NCI-H1048 (cell line): ENCODE results near the gene LETMD1.

Experiments
- DNase-seq: peaks from one replicate; lab custom pipeline; 2025; lab: John Stamatoyannopoulos, UW

Gene LETMD1

DNA sequence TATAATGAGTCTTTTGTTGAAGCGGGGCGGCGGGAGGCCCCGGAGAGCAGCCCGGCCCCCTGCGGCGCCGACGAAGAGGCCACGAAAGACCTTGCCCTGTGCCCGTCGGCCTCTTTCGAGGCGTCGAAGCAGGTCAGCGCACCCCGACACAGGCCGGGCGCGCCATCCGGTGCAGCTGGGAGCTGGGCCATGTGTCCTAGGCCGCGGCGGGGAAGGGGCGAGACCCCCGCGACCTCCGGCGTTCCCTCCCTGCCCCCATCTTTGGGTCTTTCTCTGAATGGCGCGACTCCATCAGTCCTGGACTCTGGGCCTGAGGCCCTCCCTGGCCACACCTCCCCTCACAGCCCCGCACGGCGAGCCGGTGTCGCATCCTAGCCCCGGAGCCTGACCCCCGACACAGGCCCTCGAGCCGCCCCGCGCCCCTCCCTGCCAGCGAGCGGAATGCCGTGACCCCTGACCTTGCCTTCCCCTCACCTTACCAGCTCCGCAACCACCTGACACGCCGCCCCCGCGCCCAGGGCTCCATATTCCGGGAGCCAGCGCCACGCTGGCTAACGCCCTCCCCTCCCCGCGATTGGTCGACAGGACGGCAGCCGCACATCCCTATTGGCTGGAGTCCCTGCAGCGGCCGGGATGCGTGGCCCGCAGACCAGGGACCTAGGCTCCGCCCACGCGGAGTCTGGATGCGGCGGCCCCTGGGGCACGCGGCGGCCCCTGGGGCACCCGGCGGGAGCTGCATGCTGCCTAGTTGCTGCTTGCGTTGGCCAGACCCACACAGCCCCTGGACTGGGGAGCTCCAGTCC is 22.1 kb upstream of the LETMD1 start, which contains the start of gene SLC11A2:
Gene SLC11A2 (minus strand): TSS at position 549 of the 803 bp plus-strand sequence. CDS start 15,656 bp downstream, outside the sequence.
- peak; percentile 83 for DNase-seq

DNA sequence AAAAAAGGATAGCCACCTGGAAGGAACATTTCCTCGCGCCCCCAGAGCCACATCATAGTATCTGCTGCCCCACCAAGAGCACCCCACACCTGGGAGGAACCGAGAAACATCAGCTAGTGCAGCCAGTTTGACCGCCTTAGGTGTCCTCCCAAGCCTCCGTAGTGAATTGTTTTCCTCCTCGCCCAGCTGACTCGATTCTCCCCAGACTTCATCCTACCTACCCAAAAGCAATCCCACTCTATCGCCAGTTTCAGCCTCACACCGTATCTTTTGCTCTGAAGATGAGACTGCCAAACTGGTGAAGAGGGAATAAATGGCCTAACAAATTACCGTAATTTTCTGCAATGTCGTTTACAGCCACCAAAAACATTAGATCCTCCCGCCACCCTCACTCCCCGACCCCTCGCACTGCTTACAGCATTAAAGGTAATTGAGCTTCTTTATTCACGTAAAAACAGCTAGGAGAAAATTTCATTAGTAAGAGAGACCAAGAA is 20.7 kb upstream of the LETMD1 start:
- no peak for DNase-seq

DNA sequence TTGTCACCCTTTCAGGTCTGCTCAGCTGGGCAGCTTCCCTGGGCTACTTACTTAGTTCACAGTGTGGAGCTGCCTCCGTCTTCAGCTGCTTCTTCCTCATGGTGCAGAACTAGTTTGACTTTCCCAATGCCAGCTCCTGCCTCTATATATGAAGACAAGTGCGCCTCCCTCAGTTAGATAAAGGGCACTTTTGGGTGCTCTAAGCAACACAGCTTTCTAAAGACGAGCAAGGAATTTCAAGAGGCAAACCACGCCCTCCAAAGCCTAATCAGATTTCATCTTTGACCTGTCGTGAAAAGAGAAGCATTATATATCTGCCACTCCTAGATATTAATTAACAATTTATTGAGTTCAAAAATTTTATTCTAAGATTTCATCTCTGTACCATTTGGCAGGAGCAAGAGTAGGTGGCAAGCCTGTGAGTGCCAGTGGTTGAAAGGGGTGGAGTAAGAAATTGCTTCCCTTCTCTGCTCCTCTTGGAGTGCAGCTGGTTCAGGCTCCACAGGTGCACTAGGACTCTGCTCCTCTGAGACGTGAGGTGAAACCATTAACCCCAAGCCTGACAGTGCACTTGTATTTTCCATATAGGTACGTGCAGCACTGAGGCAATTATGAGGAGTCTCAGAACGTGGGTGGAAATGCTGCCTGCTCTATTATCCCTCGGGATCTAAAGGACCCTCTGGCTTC is 19.9 kb upstream of the LETMD1 start:
- DNase-seq: no peak

DNA sequence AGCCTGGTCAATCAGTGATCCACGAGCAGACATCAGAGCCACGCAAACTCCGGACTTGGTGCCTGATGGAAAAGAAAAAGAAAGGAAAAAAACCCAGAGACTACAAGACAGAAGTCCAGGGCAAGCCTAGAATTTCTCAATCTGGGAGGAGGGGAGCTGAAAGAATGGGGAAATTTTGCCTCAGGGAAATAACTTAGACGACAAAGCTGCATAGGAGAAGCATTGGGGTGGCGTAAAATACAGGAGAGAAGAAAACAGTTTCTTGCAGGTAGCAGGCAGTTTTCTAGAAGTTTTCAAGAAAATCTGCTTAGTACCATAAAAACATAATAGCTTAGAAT is 19.3 kb upstream of the LETMD1 start:
- DNase-seq: no peak

DNA sequence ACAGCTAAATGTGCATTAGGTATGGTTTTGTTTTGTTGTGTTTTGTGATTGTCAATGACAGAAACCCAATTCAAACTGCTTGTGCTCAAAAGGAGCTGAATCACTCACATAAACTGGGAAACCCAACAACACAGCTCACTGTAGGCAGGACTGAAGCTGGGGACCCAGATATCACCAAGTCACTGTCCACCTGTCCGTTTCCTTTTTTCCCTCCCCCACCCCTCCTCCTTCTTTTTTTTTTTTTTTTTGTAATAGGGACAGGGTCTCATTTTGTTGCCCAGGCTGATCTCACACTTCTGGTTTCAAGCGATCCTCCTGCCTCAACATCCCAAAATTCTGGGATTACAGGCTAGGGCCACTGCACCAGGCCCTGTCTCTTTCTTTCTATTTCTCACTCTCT is 15.1 kb upstream of the LETMD1 start:
- DNase-seq: no peak

DNA sequence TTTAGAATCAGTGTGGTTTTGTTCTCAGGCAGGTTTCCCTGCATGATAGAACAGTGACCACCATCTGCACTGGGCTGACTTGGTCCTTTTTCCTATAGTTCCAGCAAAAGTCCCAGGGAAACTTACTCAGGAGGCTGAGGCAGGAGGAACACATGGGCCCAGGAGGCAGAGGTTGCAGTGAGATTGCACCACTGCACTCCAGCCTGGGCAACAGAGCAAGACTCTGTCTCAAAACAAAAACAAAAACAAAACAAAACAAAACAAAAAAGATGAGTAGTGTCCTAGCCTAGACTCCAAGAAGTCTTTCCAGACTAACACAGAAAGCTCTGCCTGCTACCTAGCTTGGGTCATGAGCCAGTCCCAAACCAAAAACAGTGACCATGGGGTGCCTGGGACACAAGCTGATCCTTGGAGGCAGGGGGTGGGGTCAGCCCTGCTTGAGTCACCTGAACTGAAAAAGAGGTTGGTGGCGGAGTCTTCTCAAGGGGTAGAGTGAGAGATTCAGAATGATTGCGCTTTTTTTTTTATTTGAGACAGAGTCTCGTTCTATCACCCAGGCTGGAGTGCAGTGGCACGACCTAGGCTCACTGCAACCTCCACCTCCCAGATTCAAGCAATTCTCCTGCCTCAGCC is 14.6 kb upstream of the LETMD1 start:
- no peak for DNase-seq

DNA sequence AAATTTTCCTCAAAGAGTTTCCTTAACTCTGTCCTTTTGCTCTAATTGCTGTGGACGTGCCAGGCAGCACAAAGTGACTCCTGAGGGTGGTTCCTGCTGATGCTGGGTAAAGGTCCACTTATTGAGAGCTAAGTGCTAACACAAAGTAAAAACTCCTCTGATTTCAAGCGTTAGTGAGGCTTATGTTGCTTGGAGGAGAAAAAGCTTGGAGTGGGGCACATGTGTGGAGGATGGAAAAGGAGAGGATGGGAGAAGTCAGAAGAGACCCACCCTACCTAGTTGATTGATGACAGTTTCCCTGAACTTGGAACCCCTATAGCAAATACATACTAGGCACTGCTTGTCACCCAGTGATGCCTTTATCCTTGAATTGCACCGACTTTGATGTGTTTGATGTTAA is 11.8 kb upstream of the LETMD1 start:
- no peak for DNase-seq

DNA sequence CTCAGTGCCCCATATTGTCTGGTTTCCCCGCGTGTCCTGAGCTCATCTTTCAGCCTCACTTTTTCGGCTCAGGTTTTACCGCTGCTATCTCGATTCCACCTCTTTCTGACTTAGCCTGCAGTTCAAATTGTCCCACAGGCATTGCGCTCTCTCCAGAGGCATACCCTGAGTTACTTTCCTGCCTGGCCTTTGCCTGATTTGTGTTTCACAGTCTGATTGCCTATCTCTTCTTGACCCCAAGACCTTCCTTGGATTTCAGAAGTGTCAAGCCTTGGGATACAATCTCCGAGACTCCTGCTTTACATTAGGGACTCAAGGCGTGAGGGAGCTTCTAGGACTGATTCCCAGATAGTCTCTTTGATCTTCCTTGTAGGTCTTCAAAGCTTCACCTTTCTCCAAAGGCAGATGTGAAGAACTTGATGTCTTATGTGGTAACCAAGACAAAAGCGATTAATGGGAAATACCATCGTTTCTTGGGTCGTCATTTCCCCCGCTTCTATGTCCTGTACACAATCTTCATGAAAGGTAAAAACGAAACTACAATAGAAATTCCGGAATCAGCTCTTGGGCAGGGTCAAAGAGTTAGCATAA is 629 bp downstream of the LETMD1 start:
- no peak for DNase-seq

DNA sequence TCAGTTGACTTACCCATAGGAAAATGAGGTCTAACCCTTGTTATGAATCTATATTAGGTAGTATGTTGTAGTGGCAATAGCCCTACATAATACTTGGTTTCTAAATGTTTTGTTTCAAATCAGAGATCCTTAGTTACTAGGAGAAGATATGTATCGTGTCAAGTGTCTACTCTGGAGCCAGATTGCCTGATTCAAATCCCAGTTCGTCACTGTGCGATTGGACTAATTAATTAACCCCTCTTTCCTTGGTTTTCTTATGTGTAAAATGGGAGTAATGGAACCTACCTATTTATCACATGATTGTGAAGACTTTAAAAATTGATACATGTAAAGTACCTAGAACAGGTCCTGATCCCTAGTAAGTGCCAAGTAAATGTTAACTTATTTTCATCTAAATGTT is 1.4 kb downstream of the LETMD1 start:
- DNase-seq: no peak

DNA sequence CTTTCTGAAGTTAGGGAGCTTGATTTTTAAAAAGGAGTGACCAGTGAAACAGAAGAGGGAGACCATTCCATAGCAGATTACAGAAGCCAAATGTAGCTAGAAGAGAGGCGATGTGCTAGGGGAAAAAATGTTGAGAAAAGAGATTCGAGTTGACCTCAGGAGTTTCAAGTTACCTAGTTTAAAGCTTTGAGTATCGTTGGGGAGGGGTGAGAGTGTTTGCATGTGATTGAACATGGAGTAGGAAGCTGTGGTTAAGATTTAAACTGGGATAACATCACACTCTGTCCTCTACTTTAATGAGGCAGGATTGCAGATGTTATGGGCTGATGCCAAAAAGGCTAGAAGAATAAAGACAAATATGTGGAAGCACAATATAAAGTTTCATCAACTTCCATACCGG is 3.7 kb downstream of the LETMD1 start:
- DNase-seq: no peak

DNA sequence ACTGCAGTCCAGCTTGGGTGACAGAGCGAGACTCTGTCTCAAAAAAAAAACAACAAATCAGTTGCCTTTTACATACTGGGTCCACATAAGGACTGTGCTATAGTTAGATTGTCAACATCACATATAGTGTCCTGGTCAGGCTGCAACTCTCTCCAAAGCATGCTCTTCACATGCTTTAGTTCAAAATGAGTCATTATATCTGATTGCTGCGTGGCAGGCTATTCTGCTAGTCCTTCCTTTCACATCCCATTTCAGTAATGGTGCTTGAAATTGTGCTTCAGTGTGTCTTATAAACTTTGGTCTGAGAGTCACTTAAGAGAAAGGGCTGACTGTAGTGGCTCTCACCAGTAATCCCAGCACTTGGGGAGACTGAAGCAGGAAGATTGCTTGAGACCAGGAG is 6.9 kb downstream of the LETMD1 start:
- no peak for DNase-seq

DNA sequence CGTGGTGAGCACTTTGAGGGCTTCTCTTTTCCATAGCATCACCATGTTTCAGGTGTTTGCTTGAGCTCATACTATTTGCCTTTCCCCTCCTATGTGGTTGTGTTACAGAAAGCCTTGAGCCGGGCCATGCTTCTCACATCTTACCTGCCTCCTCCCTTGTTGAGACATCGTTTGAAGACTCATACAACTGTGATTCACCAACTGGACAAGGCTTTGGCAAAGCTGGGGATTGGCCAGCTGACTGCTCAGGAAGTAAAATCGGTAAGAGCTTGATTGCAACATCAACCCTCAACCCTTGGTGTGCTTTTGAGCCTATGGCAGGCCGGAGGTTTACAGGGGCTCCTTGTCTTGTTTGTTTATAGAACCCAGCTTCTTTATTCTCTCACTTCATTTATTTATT is 8.1 kb downstream of the LETMD1 start:
- no peak for DNase-seq

DNA sequence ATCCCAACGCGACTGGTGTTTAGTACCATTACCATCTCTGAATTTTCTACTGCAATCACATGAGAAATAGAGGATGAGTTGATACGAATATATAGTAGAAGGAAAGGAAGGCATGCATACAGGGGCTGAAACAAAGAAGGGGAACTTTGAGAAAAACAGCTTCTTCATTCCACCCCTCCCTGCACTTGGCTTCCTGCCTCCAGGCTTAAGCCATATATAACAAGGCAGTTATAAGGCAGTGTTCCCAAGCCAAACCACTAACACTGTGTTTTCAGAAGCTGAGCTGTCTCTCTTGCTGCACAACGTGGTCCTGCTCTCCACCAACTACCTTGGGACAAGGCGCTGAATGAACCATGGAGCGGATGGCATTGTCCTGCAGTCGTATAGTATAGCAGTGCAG is 11.0 kb downstream of the LETMD1 start:
- DNase-seq: no peak

DNA sequence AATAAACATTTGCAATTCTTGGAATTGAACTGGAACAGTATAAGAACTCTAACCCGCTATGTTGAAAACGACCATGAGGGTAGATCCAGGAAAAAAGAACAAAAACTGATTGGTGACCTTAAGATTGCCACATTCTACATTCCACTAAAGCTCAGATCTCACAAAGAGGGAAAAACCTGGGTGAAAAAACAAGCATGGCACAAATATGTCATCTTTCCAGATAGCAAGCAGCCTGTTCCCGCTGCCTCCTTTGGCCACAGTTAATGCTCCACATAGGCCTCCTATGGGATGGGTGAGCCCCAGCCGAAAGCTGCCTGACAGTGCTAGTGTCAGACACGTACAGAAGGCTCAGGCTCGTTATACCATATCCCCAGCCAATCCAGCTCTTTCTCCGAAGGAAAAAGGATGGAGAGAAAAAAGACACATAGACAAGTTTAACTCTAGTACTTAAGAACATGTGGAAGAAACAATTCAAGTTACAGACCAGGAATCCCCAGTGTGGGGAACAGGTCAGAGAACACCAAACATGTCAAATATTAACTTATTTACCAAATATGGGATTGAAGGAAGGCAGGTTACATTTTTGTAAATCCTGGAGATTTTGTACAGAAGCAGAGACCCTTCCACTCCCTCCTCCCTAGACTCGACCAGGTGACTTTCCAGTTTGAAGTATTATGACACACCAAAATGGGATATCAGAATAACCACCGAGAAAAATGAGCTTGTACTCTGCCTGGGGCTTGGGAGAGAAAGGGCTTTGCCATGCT is 14.7 kb downstream of the LETMD1 start:
- DNase-seq: no peak

DNA sequence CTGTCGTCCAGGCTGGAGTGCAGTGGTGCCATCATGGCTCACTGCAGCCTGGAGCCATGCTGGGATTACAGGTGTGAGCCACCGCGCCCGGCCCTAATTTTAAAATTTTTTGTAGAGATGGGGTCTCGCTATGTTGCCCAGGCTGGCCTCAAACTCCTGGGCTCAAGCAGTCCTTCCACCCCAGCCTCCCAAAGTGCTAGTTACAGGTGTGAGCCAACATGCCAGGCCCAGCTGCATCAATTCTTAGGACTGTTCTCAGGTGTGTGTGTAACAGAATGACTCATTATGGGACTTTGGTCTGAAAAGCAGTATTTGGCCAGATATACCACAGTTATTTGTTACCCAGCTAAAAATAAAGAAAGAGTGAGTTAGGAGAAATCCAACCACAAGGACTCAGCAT is 17.4 kb downstream of the LETMD1 start:
- DNase-seq: no peak

DNA sequence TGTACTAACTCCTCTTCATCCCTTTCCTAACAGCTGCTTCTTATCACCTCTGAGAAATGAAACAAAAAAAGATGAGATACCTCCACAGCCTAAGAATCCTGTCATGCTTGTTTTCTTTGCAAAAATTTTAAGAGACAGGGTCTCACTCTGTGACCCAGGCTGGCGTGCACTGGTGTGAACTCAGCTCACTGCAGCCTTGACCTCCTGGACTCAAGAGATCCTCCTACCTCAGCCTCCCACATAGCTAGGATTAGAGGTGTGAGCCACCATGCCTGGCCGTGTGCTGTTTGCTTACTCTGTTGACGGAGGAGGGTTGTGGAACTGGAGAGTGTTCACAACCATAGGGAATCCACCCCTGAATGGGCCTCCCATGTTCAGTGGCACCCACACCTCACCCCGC is 19.1 kb downstream of the LETMD1 start:
- no peak for DNase-seq

DNA sequence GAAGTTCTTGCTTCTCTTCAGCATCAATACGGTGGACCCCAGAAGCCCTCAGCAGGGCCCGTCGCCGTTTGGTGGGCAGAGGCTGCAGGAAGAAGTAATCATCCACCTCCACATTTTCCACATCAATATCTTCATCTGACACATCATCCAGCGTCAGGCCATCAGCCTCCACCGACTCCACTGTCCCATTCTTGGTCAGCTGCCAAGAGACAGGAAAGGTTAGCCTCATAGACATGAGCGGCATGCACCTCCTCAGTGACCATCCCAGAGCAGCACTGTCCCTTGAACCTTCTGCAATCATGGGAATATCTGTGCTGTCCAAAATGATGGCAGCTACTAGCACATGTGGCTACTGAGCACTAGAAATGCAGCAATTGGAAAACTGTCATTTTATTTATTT is 19.6 kb downstream of the LETMD1 start:
- no peak for DNase-seq

DNA sequence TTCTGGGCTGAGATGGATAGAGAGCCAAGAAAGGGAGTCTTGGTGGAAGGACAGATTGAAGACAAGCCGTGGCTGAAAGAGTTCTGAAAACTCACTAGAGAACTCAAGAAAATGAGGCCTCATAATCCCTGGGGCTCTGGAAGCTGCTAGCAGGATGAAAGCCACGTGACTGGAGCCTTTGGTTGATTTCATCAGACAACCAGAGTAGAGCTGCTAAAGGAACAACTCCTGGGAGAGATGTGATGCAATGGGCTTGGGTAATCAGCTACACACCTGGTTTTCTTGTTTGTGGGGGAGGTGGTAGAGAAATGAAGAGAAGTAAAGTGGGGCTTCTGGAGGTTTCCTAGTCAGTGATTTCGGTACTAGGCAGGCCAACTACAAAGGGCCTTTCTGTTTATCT is 21.9 kb downstream of the LETMD1 start:
- no peak for DNase-seq

DNA sequence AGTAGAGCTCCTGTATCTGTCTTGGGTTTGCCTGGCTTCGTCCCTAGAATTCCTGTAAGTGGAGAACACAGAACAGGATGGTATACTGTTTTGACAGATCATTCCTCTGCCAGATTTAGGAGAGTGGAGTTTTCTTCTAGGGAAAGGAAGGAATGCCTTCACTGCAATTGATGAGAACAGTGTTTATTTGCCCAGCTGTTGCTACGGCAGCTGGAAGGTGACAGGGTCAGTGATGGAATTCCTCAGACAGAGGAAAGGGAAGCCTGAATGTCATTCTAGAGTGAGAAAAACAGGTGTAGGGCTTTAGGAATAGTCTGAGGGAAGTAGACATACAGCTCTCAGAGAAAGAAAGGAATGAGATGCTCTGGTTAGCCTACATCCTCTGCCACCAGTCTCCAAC is 23.5 kb downstream of the LETMD1 start:
- DNase-seq: no peak

DNA sequence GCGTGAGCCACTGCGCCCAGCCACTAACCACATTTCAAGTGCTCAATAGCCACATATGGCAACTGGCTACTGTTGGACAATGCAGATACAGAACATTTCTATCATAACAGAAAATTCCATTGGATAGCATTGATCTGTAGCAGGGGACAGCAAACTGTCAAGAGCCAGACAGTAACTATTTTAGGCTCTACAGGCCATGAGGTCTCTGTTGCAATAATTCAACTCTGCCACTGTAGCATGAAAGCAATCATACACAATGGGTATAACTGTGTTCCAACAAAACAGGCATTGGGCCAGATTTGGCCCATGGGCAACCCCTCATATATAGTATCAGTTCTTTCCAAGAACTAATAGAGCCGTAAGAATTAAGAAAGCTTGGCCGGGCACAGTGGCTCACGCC is 27.3 kb downstream of the LETMD1 start:
- no peak for DNase-seq

DNA sequence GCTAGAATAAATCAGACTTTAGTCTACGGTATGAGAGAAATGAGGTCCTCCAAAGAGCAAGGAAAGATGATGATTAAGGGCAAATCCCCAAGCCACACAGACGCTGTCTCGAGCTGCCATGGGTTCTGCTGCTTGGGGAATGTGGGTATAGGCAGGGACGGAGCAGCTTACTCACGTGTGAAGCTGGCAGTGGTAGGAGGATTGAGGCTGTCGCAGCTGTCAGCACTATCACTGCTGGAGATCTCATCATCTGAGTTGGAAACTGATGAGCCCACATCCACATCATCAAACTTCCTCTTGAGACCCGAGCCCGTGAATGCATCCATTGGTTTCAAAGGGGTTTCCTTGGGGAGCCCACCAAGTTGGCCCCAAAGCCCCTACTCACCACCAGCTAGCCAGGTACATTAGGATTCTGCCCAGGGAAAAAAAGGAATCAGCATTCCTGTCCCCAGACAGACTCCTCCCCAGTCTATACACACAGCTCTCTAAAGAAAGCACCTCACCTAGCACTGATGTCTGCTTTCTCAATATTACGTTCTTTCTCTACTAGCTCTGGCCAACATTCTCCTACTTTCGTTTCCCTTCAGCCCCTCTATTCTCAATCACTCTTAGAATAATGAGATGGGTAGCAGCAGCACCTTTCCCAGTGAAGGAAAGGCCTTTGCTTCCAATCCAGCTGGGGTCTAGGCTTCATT is 28.3 kb downstream of the LETMD1 start:
- no peak for DNase-seq
